ENCODE measurements around the gene MTHFSD. TPM values are rescaled to one million over a fixed set of nuclear protein-coding genes. Genes with fewer than 3 reads are reported as not detected.

Gene MTHFSD
- total and polyA plus RNA-seq, 2 experiments from 2014 or later, result 11.5 to 21.5 TPM

DNA sequence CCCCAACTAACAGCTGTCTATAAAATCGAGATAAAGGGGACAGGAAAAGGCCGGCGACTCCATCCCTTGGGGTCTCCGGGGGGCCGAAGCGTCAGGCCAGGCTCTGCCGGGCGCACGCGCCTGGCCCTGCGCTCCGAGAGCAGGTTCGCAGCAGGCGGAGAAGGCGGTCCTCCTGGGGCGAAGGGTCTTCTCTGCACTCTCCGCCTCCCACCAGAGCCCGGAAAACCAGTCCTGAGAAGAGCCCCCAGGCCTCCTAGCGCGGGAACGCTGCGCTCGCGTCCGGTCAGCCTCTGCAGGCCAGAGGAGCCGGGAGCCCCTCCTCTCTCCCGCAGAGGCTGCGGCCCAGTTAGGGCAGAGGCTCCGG lies 39.6 kb downstream of the MTHFSD start:
- TF ChIP-seq EZH2 (IDR thresholded peaks at IDR 0.05; ENCODE audit: borderline replicate concordance) (no peak), EZH2phosphoT487 (IDR thresholded peaks at IDR 0.05; ENCODE audit: low read depth, severe bottlenecking, unreplicated experiment) (no peak)
- TF ChIP-seq, protein P1, sequence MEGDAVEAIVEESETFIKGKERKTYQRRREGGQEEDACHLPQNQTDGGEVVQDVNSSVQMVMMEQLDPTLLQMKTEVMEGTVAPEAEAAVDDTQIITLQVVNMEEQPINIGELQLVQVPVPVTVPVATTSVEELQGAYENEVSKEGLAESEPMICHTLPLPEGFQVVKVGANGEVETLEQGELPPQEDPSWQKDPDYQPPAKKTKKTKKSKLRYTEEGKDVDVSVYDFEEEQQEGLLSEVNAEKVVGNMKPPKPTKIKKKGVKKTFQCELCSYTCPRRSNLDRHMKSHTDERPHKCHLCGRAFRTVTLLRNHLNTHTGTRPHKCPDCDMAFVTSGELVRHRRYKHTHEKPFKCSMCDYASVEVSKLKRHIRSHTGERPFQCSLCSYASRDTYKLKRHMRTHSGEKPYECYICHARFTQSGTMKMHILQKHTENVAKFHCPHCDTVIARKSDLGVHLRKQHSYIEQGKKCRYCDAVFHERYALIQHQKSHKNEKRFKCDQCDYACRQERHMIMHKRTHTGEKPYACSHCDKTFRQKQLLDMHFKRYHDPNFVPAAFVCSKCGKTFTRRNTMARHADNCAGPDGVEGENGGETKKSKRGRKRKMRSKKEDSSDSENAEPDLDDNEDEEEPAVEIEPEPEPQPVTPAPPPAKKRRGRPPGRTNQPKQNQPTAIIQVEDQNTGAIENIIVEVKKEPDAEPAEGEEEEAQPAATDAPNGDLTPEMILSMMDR (IDR thresholded peaks at IDR 0.05; ENCODE audit: poor library complexity), result no peak
- H2AFZ ChIP-seq, result no peak overlapping the region
- H3K4me2 ChIP-seq, result peak overlapping the region; percentile 89
- no peaks in the 10 kb centered on the region for H3K9me3 ChIP-seq (ENCODE audit: low read depth)
- DNase-seq (ENCODE audit: low spot score), result no peak
- peak overlapping the region; percentile 99 for H3K27ac ChIP-seq
- H3K4me1 ChIP-seq (ENCODE audit: insufficient read depth), result peaks cover 21% of the 10 kb centered on the region
- peak overlapping the region; percentile 10 for H3K4me3 ChIP-seq
- peaks cover 78% of the 10 kb centered on the region for H3K27me3 ChIP-seq
- WGBS (ENCODE audit: low lambda C conversion rate, missing lambda C conversion rate), result 4% methylated on average over 28 of the region's 29 CpGs
- peaks cover 36% of the 10 kb centered on the region for H4K20me1 ChIP-seq (ENCODE audit: insufficient read depth, poor library complexity, severe bottlenecking)
- no peaks in the 10 kb centered on the region for H3K36me3 ChIP-seq (replicated peaks; ENCODE audit: insufficient read depth, low read depth)
- H3K9me2 ChIP-seq (replicated peaks; ENCODE audit: insufficient read depth), result no peaks in the 10 kb centered on the region
- H3K79me2 ChIP-seq, result peaks cover 69% of the 10 kb centered on the region

DNA sequence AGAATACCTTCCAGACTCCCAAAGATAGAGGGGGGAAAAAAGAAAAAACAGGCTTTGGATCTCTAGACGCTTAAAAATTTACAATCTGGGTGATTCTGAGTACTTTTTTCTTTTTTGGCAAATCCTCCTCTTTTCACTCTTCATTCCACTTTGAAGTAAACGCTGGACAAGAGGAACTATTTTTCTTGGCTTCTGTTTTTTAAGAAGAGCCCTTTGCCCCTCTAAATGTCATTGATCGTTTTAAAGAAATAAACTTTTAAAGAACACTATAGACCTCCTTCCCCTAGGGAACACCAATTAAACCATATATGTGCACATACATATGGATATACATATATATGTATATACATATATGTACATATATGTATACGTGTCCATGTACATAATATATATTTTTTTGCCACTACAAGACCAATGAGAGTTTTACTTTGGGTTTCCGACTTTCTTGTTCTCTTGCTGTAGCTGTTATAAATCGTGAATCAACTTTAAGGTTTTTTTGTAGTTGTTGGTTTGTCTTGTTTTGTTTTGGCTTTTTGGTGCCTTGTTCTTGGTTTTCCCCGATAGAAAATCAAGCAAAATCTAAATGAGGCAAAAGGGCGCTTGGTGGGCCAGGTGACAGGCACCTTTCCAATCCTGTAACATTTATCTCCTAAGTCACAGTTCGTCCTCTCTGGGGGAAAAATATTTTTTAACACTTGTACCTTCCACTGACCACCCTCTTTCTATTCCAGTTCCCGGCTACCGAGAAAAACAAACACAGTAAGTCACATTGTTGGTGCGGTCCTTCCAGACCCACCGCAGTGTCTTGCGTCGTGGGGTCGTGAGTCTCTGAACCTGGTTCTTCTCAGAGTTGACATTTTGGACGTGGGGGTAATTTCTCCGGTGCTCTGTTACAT lies 40.3 kb downstream of the MTHFSD start:
- 15% methylated on average over 18 of the region's 18 CpGs for WGBS (ENCODE audit: low lambda C conversion rate, missing lambda C conversion rate)
- peak; percentile 32 for TF ChIP-seq EZH2phosphoT487 (IDR thresholded peaks at IDR 0.05; ENCODE audit: low read depth, severe bottlenecking, unreplicated experiment)
- TF ChIP-seq, protein P1 (IDR thresholded peaks at IDR 0.05; ENCODE audit: poor library complexity), result no peak
- peak; percentile 34 for TF ChIP-seq EZH2 (IDR thresholded peaks at IDR 0.05; ENCODE audit: borderline replicate concordance)
- Histone ChIP-seq H4K20me1 (ENCODE audit: insufficient read depth, poor library complexity, severe bottlenecking) (peaks cover 36% of the 10 kb centered on the region), H3K36me3 (replicated peaks; ENCODE audit: insufficient read depth, low read depth) (no peaks in the 10 kb centered on the region), H3K27me3 (peaks cover 77% of the 10 kb centered on the region), H3K9me3 (ENCODE audit: low read depth) (no peaks in the 10 kb centered on the region), H3K4me2 (peak overlapping the region; percentile 89), H3K79me2 (peaks cover 69% of the 10 kb centered on the region), H3K4me3 (peak overlapping the region; percentile 10), H3K4me1 (ENCODE audit: insufficient read depth) (peaks cover 18% of the 10 kb centered on the region), H2AFZ (no peak overlapping the region), H3K9me2 (replicated peaks; ENCODE audit: insufficient read depth) (no peaks in the 10 kb centered on the region), H3K27ac (peak overlapping the region; percentile 99)
- no peak for DNase-seq (ENCODE audit: low spot score)

DNA sequence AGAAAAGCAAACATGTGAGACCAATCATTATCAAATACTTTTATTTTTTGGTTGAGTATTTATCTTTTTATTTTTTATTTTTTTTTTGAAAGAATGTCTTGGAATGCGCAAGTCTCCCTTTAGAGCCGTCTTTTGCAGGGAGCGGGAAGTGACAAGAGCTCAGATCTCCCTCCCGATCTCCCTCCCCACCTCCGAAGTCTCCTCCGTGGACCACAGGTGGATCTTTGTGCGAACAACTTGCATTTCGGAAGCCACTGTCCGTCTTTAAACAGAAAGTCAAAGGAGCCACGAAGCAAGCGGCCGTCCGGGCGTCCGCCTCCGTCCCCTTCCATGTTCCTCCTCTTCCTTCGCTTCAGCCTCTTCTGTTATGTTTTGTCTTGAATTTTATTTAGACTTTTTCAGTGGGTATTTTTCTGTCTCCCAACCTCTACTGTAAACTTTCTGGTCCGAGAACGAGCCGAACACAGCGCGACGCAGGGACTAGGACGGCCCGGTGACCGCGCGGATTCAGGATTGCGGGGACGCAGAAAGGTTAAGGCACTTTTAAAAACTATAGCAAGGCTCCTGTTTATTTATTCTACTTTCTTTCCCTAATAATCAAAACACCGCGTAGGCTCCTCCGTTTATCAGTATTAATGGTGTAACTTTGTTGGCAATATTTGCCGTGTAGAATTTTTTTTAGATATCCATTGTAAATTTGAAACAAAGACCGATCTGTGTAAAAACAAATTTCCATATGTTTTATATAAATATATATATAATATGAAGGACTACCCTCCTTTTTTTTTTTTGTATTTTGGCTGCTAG lies 41.4 kb downstream of the MTHFSD start:
- no peaks in the 10 kb centered on the region for H3K36me3 ChIP-seq (replicated peaks; ENCODE audit: insufficient read depth, low read depth)

More for the DNA sequence above, 41.4 kb downstream of the MTHFSD start:
- peaks cover 78% of the 10 kb centered on the region for H3K27me3 ChIP-seq
- no peak for DNase-seq (ENCODE audit: low spot score)
- no peaks in the 10 kb centered on the region for H3K9me2 ChIP-seq (replicated peaks; ENCODE audit: insufficient read depth)
- WGBS (ENCODE audit: low lambda C conversion rate, missing lambda C conversion rate), result 11% methylated on average over 35 of the region's 35 CpGs
- peak overlapping the region; percentile 89 for H3K4me2 ChIP-seq
- peaks cover 15% of the 10 kb centered on the region for H3K4me1 ChIP-seq (ENCODE audit: insufficient read depth)
- peaks cover 36% of the 10 kb centered on the region for H4K20me1 ChIP-seq (ENCODE audit: insufficient read depth, poor library complexity, severe bottlenecking)
- peak overlapping the region; percentile 10 for H3K4me3 ChIP-seq
- no peak overlapping the region for H2AFZ ChIP-seq
- peaks cover 69% of the 10 kb centered on the region for H3K79me2 ChIP-seq
- TF ChIP-seq, protein P1 (IDR thresholded peaks at IDR 0.05; ENCODE audit: poor library complexity), result no peak
- TF ChIP-seq EZH2 (IDR thresholded peaks at IDR 0.05; ENCODE audit: borderline replicate concordance) (peak; percentile 96), EZH2phosphoT487 (IDR thresholded peaks at IDR 0.05; ENCODE audit: low read depth, severe bottlenecking, unreplicated experiment) (peak; percentile 18)
- peak overlapping the region; percentile 99 for H3K27ac ChIP-seq
- H3K9me3 ChIP-seq (ENCODE audit: low read depth), result no peaks in the 10 kb centered on the region
